NCI-H82 treated with DMSO at 0.1 percent for 48 hours (cell line): ENCODE data around the gene ATG13.

ENCODE experiments used
- DNase-seq: peaks from one replicate; lab custom pipeline; 2025; ENCODE audit not compliant: unreplicated experiment; lab: John Stamatoyannopoulos, UW

ATG13 gene

GRCh38 chr11:46604796-46605195 lies 12.6 kb upstream of the ATG13 start:
- DNase-seq: no peak

GRCh38 chr11:46607516-46607915 lies 9.8 kb upstream of the ATG13 start:
- peak; percentile 97 for DNase-seq

GRCh38 chr11:46609386-46609785 lies 8.0 kb upstream of the ATG13 start:
- no peak for DNase-seq

GRCh38 chr11:46611526-46612304 lies 5.6 kb upstream of the ATG13 start:
- DNase-seq: no peak

GRCh38 chr11:46612326-46612725 lies 5.0 kb upstream of the ATG13 start:
- DNase-seq: no peak

- no peak for DNase-seq
Measured at GRCh38 chr11:46615756-46616155, 1.6 kb upstream of the ATG13 start.

- DNase-seq: no peak
Measured at GRCh38 chr11:46616551-46617133, 711 bp upstream of the ATG13 start.

- no peak for DNase-seq
Measured at GRCh38 chr11:46617972-46618314, 590 bp downstream of the ATG13 start.

GRCh38 chr11:46618837-46619236 lies 1.5 kb downstream of the ATG13 start:
- DNase-seq: no peak

- no peak for DNase-seq
Measured at GRCh38 chr11:46625406-46625805, 8.1 kb downstream of the ATG13 start.

GRCh38 chr11:46628961-46629360 lies 11.6 kb downstream of the ATG13 start:
- no peak for DNase-seq

GRCh38 chr11:46630237-46630636 lies 12.9 kb downstream of the ATG13 start:
- DNase-seq: no peak

GRCh38 chr11:46631676-46632075 lies 14.3 kb downstream of the ATG13 start:
- no peak for DNase-seq

- no peak for DNase-seq
Measured at GRCh38 chr11:46632502-46632901, 15.1 kb downstream of the ATG13 start.

- DNase-seq: no peak
Measured at GRCh38 chr11:46633291-46634217, 16.2 kb downstream of the ATG13 start.

- DNase-seq: no peak
Measured at GRCh38 chr11:46635557-46636139, 18.3 kb downstream of the ATG13 start.

GRCh38 chr11:46637546-46637945 lies 20.2 kb downstream of the ATG13 start:
- DNase-seq: no peak

- DNase-seq: no peak
Measured at GRCh38 chr11:46639197-46639839, 22.0 kb downstream of the ATG13 start.

GRCh38 chr11:46640036-46640788 lies 22.9 kb downstream of the ATG13 start:
- no peak for DNase-seq

GRCh38 chr11:46641639-46642038 lies 24.3 kb downstream of the ATG13 start:
- DNase-seq: no peak
